DOHH2 (cell line): Measurements from ENCODE around the gene CERS6.

Experiments used
- H3F3A ChIP-seq: fragments of 200-600 bp; sonication (generic), shearing (Covaris generic); 2 replicates; pipeline ENCODE4 v1.6.0; 2016; ENCODE audit warnings: antibody characterized with exemption, mild to moderate bottlenecking; ENCODE audit not compliant: control insufficient read depth, insufficient read depth
- H3K27ac ChIP-seq: fragments of 200-600 bp; sonication (generic); 2 replicates; pipeline ENCODE4 v1.5.1; 2014; ENCODE audit warnings: low read depth, mild to moderate bottlenecking, low read length, moderate library complexity
- H3K27me3 ChIP-seq: fragments of 200-600 bp; sonication (generic); 2 replicates; pipeline ENCODE4 v1.6.1; 2014; ENCODE audit warnings: mild to moderate bottlenecking, low read length, mixed read lengths; ENCODE audit not compliant: control insufficient read depth
- H3K36me3 ChIP-seq: fragments of 200-600 bp; sonication (generic); 2 replicates; pipeline ENCODE4 v1.6.1; 2014; ENCODE audit warnings: mild to moderate bottlenecking, low read length, moderate library complexity, mixed read lengths; ENCODE audit not compliant: control insufficient read depth
- H3K4me1 ChIP-seq: fragments of 200-600 bp; sonication (generic); 2 replicates; pipeline ENCODE4 v1.6.1; 2014; ENCODE audit warnings: mild to moderate bottlenecking, low read length, mixed read lengths; ENCODE audit not compliant: control insufficient read depth
- H3K4me2 ChIP-seq: fragments of 200-600 bp; sonication (generic); 2 replicates; pipeline ENCODE4 v1.6.0; 2014; ENCODE audit warnings: mild to moderate bottlenecking, low read length, moderate library complexity
- H3K4me3 ChIP-seq: fragments of 200-600 bp; sonication (generic); 2 replicates; pipeline ENCODE4 v1.5.1; 2014; ENCODE audit warnings: mild to moderate bottlenecking, low read length, mixed read lengths
- H3K79me2 ChIP-seq: fragments of 200-600 bp; sonication (generic); 2 replicates; pipeline ENCODE4 v1.6.1; 2014; ENCODE audit warnings: mild to moderate bottlenecking, low read length, mixed read lengths; ENCODE audit not compliant: control insufficient read depth
- H3K9me2 ChIP-seq: fragments of 200-600 bp; sonication (generic); replicated peaks from 2 replicates; pipeline ENCODE4 v1.6.1; 2014; ENCODE audit warnings: mild to moderate bottlenecking, low read length, mixed read lengths; ENCODE audit not compliant: control insufficient read depth
- H3K9me3 ChIP-seq: fragments of 200-600 bp; sonication (generic); 2 replicates; pipeline ENCODE4 v1.6.1; 2014; ENCODE audit warnings: antibody characterized with exemption, low read length, mixed read lengths; ENCODE audit not compliant: control insufficient read depth, insufficient read depth
- H4K20me1 ChIP-seq: fragments of 200-600 bp; sonication (generic); 2 replicates; pipeline ENCODE4 v1.6.0; 2014; ENCODE audit warnings: low read depth, mild to moderate bottlenecking, antibody characterized with exemption, low read length, moderate library complexity; ENCODE audit not compliant: control insufficient read depth, insufficient read depth
- CTCF ChIP-seq: fragments of 200-600 bp; sonication (generic); IDR thresholded peaks from one replicate; pipeline ENCODE4 v1.5.1; 2014; ENCODE audit warnings: antibody characterized with exemption, mild to moderate bottlenecking, low read depth, low read length; ENCODE audit not compliant: poor library complexity, severe bottlenecking
- EZH2phosphoT487 ChIP-seq: fragments of 200-600 bp; sonication (generic); IDR thresholded peaks from 2 replicates; pipeline ENCODE4 v1.6.1; 2017; ENCODE audit warnings: borderline replicate concordance, mild to moderate bottlenecking, antibody characterized with exemption, low read length, moderate library complexity, mixed read lengths

The CERS6 gene

GRCh38 chr2:168757223-168757622 lies 301.2 kb downstream of the CERS6 start:
- Histone ChIP-seq H3K9me3 (no peaks in the 10 kb centered on the region), H3K27me3 (no peaks in the 10 kb centered on the region), H3K27ac (no peak overlapping the region), H3F3A (no peaks in the 10 kb centered on the region), H3K36me3 (no peaks in the 10 kb centered on the region), H3K4me2 (no peak overlapping the region), H3K4me1 (no peaks in the 10 kb centered on the region), H4K20me1 (no peaks in the 10 kb centered on the region), H3K79me2 (no peaks in the 10 kb centered on the region), H3K9me2 (no peaks in the 10 kb centered on the region), H3K4me3 (no peak overlapping the region)
- TF ChIP-seq CTCF (no peak), EZH2phosphoT487 (no peak)

- no peak for TF ChIP-seq EZH2phosphoT487
- TF ChIP-seq CTCF, result peak; percentile 62
- Histone ChIP-seq H3K4me2 (no peak overlapping the region), H3K27me3 (no peaks in the 10 kb centered on the region), H3K4me3 (no peak overlapping the region), H3K27ac (no peak overlapping the region), H3K9me3 (no peaks in the 10 kb centered on the region), H3F3A (no peaks in the 10 kb centered on the region), H4K20me1 (no peaks in the 10 kb centered on the region), H3K36me3 (no peaks in the 10 kb centered on the region), H3K79me2 (no peaks in the 10 kb centered on the region), H3K9me2 (no peaks in the 10 kb centered on the region), H3K4me1 (no peaks in the 10 kb centered on the region)
Observed at GRCh38 chr2:168758970-168759820, 303.1 kb downstream of the CERS6 start.

GRCh38 chr2:168765401-168765800 lies 309.3 kb downstream of the CERS6 start:
- no peaks in the 10 kb centered on the region for H3K79me2 ChIP-seq
- no peaks in the 10 kb centered on the region for H3K9me2 ChIP-seq
- no peak overlapping the region for H3K4me3 ChIP-seq
- H4K20me1 ChIP-seq, result no peaks in the 10 kb centered on the region
- H3K9me3 ChIP-seq, result no peaks in the 10 kb centered on the region
- TF ChIP-seq EZH2phosphoT487 (no peak), CTCF (no peak)
- no peaks in the 10 kb centered on the region; the same call in 1 of the 2 replicates for H3K27me3 ChIP-seq
- H3K4me2 ChIP-seq, result no peak overlapping the region
- H3K36me3 ChIP-seq, result no peaks in the 10 kb centered on the region
- H3F3A ChIP-seq, result no peaks in the 10 kb centered on the region
- no peaks in the 10 kb centered on the region for H3K4me1 ChIP-seq
- no peak overlapping the region for H3K27ac ChIP-seq
